NCI-H2107 treated with DMSO at 0.1 percent for 48 hours (cell line): ENCODE results near the gene RBBP8NL.

Experiments used
- DNase-seq: peaks from one replicate; lab custom pipeline; 2025; ENCODE audit not compliant: unreplicated experiment; lab: John Stamatoyannopoulos, UW

Gene RBBP8NL

GRCh38 chr20:62393830-62394229 is 33.5 kb downstream of the RBBP8NL start:
- no peak for DNase-seq

DNA sequence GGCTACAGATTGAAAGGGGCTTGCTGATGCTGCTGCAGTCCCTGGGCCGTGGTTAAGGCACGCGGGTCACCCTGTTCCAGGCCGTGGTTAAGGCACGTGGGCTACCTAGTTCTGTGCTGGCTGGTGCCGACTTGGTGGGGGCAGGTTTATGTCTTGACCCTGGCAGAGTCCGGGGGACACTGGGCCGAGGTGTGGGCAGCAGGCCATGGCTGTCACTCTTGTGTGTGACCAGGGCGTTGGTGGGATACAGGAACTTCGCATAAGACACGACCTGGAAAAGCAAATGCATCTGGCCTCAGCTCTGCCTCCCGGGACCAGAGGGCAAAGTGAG is 34.0 kb downstream of the RBBP8NL start:
- DNase-seq = no peak

DNA sequence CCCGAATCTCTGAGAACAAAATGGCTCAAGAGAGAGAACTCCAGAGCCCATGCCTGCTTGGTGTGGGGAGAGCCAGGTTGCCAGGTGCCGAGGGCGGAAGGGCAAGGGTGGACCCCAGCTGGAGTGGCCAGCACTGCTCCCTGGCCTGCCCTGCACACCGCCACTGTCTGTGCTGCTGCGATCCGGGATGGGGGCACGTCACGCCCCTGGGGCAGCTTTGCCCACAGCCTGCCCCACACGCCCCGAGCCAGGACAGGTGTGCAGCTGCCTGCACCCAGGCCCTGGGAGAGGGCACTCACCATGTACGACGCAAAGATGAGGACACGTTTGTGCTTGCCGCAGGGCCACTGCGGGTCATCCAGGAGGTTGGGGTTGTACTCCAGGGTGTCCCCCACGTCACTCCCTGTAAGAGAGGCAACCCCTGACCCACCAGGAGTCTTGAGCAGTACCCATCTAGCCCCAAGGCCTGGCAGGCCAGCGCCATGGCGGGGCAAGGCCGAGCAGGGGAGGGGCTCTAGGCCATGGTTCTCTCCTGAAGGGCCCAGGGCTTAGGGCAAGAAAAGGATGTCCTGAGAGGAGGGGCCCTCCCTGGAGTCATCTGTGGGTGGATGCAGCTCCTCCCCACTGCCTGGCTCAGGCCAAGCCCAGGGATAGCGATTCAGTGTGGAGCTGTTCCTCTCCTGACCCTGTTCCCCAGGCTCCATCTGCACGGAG is 34.6 kb downstream of the RBBP8NL start:
- no peak for DNase-seq

DNA sequence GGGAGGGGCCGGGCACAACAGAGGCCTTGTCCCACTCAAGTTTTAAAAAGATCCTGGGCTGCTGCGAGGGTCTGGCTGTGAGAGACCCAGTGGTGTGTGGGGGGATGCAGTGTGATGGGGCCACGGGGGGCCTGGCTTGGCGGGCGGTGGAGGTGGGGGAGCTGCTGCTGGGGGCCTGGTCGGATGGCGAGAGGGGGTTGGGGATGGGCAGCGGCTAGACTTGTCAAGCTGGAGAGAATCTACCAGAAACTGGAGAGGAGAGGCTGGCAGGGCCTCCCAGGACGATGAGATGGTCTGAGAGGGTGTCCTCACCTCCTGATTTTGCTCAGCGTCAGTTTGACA is 35.3 kb downstream of the RBBP8NL start:
- no peak for DNase-seq

DNA sequence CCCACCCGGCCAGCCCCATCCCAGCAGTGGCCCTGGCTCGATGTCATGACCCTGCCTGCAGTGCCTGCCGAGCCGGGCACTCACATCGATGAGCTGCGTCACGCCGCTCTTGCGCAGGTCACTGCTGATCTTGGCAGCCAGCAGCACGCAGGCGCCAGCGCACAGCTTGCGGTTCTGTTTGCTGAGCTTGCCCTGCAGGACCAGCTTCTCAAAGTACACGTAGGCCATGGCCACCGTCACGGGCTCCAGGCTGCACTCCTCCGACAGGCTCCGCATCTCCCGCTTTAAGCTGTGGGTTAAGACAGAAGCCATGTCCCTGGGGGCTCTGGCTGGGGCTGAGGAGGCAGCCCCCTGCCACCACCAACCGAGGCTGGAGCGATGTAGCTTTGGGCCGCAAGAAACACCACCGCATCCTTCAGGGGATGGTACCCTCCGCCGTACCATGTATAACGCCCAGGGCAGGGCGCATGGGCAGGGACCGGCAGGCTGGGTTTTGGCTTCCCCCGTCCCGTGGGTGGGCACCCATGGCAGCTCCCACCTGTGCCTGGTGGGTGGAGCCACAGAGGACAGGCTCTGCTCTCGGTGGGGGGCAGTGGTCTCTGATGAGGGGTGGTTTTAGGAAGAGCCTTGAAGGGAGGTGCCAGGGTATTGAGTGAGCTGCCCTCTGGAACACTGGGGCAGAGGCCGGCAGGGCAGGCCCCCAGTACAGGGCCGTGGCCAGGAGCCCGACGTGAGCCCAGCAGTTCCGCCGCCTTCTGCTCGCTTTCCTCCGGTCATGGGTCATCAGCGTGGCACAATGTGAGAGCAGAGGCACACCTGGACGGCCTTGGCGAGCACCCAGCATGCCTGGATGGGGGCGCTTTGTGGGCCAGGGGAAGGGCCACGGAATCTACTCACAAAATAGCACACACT is 35.9 kb downstream of the RBBP8NL start:
- no peak for DNase-seq

DNA sequence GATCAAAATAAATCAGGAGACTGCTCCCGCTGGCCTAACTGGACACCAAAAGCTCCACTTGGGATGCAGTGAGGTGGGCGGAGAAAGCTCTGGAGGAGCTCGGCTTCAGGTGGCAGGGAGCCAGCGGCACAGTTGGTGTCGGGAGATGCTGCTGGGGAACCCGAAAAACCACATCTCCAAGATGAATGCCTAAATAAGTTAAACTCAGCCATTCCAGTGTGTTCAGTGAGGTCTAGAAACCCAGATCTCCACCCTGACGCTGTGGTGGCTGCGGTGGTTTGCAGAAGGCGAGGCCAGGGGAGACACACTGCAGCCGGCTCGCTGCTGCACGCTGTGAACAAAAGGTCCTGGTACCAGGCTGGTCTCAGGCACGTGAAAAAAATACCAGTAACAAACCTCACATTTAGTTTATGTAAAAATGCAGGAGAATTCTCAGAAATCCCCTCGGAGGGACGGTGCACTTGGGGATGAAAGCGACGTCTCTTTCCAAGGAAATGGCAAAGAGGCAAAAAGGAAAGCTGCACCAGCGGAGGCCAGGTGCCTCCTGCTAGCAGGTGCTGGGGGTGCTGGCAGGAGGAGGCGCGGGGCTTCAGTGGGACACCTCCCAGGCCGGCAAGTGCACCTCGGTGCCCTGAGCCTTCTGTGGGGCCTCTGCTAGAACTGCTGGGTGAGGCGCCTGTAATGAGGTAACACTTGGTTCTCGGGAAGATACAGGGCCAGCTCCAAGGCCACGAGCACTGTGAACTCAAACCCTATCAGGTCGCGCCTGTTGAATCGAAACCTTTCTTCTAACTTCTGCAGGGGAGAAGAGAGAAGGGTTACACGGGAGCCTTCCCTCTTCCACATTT is 36.8 kb downstream of the RBBP8NL start:
- no peak for DNase-seq

DNA sequence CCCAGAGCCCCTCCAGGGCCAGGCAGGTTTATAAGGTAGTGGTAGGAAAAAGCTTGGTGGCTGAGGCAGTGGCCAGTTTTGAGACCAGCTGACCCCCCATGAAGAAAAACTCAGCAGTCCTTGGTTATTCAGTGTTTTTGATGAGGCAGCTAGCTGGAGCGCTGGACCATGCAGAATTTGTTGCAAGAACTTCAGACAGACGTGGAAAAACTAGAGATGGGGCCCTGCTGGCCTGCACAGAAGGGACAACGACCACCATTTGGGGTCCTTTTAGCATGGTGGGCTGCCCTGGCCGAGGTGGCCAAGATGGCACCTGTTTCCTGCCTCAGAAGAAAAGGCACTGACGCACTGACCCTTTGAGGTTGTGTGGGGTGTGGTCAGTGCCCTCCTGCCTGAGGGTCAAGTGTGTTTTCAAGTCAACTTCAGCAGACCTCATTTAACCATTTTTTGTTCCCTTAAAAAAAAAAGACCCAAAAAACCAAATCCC is 37.7 kb downstream of the RBBP8NL start:
- no peak for DNase-seq

- DNase-seq = no peak
Measured at GRCh38 chr20:62388839-62389600, 38.3 kb downstream of the RBBP8NL start.

DNA sequence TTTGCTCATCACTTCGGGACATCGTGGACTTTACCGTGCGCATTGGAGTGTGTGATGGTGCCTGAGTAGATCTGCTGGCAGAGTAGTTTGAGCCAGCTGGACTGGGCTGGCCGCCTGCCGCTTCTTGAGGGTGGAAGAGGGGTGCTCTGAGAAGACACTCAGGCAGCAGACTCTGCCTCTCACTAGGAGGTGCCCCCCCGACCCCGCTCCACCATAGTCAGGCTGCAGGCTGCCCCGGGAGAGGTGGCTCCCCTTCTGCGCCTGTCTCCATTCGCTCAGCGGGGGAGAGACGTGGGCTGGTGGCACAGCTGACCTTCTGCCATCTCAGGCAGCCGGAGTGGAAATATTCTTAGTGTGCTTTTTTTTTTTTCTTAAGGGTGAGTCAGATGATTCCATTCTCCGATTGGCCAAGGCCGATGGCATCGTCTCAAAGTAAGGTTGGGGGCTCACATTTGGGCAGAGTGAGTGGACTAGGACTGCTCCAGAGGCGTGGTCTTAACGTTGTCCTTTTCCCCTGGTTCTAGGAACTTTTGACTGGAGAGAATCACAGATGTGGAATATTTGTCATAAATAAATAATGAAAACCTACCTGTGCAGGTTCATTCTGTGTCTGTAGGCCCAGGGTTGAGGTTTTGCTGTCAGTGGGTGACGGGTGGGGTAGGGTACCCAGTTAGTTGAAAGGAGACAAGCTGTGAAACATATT is 39.3 kb downstream of the RBBP8NL start:
- DNase-seq = no peak

GRCh38 chr20:62387219-62387913 is 40.0 kb downstream of the RBBP8NL start:
- no peak for DNase-seq

DNA sequence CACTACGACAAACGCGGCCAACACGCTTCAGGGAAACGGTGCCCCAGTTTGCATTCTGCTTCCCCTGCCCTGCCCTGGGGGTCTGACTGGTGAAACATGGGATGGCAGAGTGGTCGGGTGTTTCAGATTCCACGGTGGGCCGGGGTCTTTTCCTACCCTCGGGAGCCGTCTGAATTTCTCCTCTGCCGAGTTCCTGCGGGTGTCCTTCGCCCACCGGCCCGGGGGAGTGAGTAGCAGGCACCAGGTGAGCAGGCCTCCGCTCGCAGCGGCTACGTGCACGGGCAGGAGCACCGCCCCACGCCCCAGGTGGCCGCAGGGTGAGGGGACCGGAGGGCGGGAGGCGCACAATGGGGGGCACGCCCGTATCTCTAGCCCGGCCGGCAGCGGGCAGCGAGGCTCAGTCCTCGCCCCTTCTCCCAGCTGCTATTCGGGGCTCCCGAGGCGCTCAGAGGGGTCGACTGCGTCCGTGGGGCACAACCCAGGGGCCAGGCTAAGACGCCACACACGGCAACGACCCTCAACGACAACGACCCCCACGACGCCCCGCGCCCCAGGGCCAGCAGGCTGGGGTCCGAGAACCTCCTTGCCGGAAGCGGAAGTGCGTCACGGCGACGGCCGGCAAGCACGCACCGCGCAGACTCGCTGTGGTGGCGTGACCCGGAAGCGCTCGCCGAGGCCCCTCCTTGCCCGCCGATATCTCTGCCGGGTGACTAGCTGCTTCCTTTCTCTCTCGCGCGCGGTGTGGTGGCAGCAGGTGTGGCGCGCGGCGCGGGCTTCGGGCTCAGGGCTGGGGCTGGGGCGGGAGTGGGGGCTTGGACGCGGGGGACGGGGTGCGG is 40.7 kb downstream of the RBBP8NL start, which contains the start of gene RPS21:
TSS of gene RPS21 (plus strand) at position 721 of the 836 bp plus-strand sequence. CDS start 236 bp downstream, outside the sequence.
- peak; percentile 85 for DNase-seq

GRCh38 chr20:62382306-62383198 is 44.8 kb downstream of the RBBP8NL start:
- peak; percentile 57 for DNase-seq

- DNase-seq = no peak
Measured at GRCh38 chr20:62381842-62382241, 45.5 kb downstream of the RBBP8NL start.

GRCh38 chr20:62381202-62381797 is 46.0 kb downstream of the RBBP8NL start:
- DNase-seq = no peak

DNA sequence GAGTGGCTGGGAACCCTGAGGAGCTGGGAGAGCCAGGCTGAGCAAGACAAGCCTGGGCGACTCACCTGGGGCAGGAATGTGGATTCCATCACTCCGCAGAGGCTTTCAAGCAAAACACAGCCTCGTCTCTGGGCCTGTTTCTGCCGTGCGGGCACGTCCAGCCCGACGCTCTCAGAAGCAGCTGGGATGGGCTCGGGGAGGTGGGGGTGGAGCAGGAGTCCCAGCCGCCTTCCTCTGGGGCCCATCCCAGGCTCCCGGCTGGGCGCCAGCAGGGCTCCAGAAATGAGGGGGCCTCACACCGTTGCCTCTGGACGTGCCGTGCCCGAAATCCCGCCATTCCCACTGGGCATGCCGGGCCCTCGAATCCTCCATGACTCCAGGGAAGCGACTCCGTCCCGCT is 49.1 kb downstream of the RBBP8NL start:
- DNase-seq = no peak

DNA sequence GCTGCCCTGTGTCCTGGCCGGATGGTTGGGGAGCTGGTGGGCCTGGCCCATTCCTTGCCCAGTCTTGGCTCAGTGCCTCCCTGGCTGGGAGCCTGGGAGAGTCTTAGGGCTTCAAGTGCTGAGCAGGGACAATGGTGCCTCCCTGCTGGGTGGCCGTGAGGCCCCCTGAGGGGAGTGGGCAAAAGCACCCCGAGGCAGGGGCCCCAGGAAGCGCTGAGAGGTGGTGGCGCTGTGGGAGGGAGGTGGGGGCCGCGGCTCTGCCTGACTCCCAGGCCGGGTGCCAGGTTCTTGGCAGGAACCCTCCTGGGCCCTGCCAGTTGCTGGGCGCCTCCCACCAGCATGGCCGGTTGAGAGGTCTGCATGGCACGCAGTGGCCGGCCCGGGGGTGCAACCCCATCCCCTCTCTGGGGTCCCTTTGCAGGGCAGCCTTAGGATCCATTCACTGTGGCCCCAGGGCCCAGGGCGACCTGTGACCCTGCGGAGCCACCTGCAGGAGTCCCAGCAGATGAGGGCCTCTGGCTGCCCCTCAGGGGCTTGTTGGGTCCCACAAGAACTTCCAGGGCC is 49.6 kb downstream of the RBBP8NL start:
- DNase-seq = no peak

DNA sequence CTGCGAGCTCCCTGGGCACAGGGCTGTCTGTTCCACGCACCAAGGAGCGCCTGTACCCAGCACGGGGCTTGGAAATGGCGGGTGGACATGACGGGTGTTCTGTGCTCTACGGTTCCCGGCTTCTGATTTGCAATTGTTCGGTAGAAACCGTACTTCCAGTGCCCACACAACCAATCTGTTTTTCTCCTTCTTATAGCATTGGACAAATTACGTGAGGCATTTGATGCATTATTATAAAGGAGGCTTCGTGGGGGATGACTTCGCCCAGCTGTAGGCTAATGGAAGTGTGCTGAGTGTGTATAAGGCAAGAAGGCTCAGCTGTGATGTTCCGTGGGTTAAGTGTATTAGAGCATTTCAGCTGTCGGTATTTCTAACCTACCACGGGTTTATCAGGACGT is 50.3 kb downstream of the RBBP8NL start:
- no peak for DNase-seq
